Gastroesophageal sphincter (tissue), 3 donors: ENCODE measurements around the gene HERPUD1.

Experiments used
- CTCF ChIP-seq, 4 experiments: fragments of 200-600 bp in 2 of 4; fragments of 450-650 bp in 2 of 4; sonication (generic) in 1 of 4; IDR thresholded peaks; one replicate each; pipeline ENCODE4 v1.5.1; 2017 to 2019; ENCODE audit warnings: antibody characterized with exemption in 4 of 4, mild to moderate bottlenecking in 2 of 4, moderate library complexity in 2 of 4
- EP300 ChIP-seq: sonication (generic); formaldehyde crosslinking; IDR thresholded peaks from one replicate; pipeline ENCODE4 v1.6.1; 2017; ENCODE audit warnings: antibody characterized with exemption, mild to moderate bottlenecking
- POLR2A ChIP-seq, 2 donors: fragments of 450-650 bp; IDR thresholded peaks; one replicate each; pipeline ENCODE4 v1.6.1; 2017; ENCODE audit warnings: antibody characterized with exemption in 2 of 2, mild to moderate bottlenecking in 2 of 2, moderate library complexity in 1 of 2
- POLR2AphosphoS5 ChIP-seq: sonication (generic); formaldehyde crosslinking; IDR thresholded peaks from one replicate; pipeline ENCODE4 v1.6.1; 2017; ENCODE audit warnings: antibody characterized with exemption

- TF ChIP-seq POLR2AphosphoS5 (no peak), CTCF (IDR thresholded peaks at IDR 0.05) (no peak), POLR2A (IDR thresholded peaks at IDR 0.05) (no peak), EP300 (no peak)
These were observed 50.8 kb downstream of the HERPUD1 start for GRCh38 chr16:56982695-56983094.
